ENCODE measurements around the gene NSD2.

NSD2 gene

GRCh38 chr4:1882850-1883271, 11.7 kb downstream of the NSD2 start:
- TF ChIP-seq CTCF (conservative IDR thresholded peaks at IDR 0.05; ENCODE audit: control insufficient read depth, insufficient read depth, low read depth, low read length), result no peak
- no peak for DNase-seq (ENCODE audit: low read depth)
- H3K4me3 ChIP-seq (ENCODE audit: control insufficient read depth, low read depth, low read length), result no peak overlapping the region

DNA sequence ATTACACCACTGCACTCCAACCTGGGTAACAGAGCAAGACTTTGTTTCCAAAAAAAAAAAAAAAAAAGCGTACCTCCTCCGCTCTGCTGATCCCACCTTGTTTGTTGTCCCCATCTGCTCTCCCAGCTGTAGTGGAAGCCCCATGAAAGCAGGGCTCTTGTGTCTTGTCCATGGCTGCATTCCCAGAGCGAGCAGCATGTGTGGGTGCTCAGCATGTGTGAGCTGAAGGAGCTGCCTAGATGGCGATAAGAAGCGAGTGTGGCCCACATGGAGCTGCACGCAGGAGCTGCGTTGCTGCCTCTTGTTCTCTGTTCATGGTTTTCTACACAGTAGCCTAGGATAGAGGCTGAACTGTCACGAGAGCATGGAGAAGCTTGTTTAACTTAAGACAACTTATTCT, 12.4 kb downstream of the NSD2 start:
- no peak for TF ChIP-seq CTCF (conservative IDR thresholded peaks at IDR 0.05; ENCODE audit: control insufficient read depth, insufficient read depth, low read depth, low read length)
- DNase-seq (ENCODE audit: low read depth), result no peak
- H3K4me3 ChIP-seq (ENCODE audit: control insufficient read depth, low read depth, low read length), result no peak overlapping the region

GRCh38 chr4:1885414-1885813, 14.2 kb downstream of the NSD2 start:
- no peak for TF ChIP-seq CTCF (conservative IDR thresholded peaks at IDR 0.05; ENCODE audit: control insufficient read depth, insufficient read depth, low read depth, low read length)
- no peak for DNase-seq (ENCODE audit: low read depth)
- H3K4me3 ChIP-seq (ENCODE audit: control insufficient read depth, low read depth, low read length), result no peak overlapping the region

GRCh38 chr4:1887052-1887451, 15.9 kb downstream of the NSD2 start:
- H3K4me3 ChIP-seq (ENCODE audit: control insufficient read depth, low read depth, low read length), result no peak overlapping the region
- no peak for DNase-seq (ENCODE audit: low read depth)
- TF ChIP-seq CTCF (conservative IDR thresholded peaks at IDR 0.05; ENCODE audit: control insufficient read depth, insufficient read depth, low read depth, low read length), result no peak

GRCh38 chr4:1890979-1891570, 19.9 kb downstream of the NSD2 start:
- no peak overlapping the region for H3K4me3 ChIP-seq (ENCODE audit: control insufficient read depth, low read depth, low read length)
- TF ChIP-seq CTCF (conservative IDR thresholded peaks at IDR 0.05; ENCODE audit: control insufficient read depth, insufficient read depth, low read depth, low read length), result no peak
- DNase-seq (ENCODE audit: low read depth), result no peak

- TF ChIP-seq CTCF (conservative IDR thresholded peaks at IDR 0.05; ENCODE audit: control insufficient read depth, insufficient read depth, low read depth, low read length), result no peak
- no peak overlapping the region for H3K4me3 ChIP-seq (ENCODE audit: control insufficient read depth, low read depth, low read length)
- no peak for DNase-seq (ENCODE audit: low read depth)
These were observed 24.9 kb downstream of the NSD2 start for GRCh38 chr4:1895971-1896657.

Data from fibroblast of mammary gland (primary cell).